ENCODE data around the gene NMU. TPM values are rescaled to one million over a fixed set of nuclear protein-coding genes. Genes with fewer than 3 reads are reported as not detected.

NMU gene
- total and polyA plus RNA-seq, 2 experiments from 2014 or later = not detected

DNA sequence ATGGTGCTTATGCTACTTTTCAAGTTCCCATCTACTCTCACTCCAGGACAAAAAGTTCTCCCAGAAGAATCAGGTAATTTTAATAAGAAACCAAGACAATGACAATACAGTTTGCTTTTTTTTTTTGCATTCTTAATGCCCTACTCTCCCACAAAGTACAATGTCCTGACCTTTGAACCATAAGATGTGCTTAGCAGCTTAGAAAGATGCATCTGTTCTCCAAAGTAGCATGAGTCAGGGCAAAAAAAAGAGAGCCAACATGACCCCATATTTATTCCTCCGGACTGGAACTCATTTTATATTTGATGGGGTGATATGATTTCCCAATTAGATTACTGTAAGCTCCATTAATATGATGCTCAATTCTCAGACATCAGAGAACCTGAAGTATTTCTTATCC is 27.5 kb downstream of the NMU start:
- in situ Hi-C loops (cut with MboI) = no loop called here

DNA sequence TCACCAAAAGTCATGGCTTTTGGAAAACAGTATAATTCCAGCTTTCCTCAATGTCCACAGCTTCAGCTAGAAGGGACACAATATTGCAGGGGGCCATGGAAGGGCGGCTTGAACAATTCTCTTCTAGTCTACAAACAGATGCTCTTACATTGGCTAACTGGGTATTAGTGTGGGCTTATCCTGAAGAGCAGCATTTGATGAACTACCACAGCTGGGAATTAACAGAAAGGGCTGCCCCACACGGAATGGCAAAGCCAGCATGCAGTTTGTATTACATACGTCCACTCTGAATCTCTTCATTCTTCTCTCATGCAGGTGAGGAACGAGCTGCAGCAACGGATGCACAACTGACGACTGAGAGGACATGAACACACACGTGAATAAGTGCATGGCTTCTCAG is 31.1 kb downstream of the NMU start:
- peaks cover 11% of the 10 kb centered on the region for H3F3A ChIP-seq (ENCODE audit: insufficient read depth)
- no peak overlapping the region for H2AFZ ChIP-seq
- H3K4me2 ChIP-seq (ENCODE audit: unreplicated experiment) = no peak overlapping the region
- no peak overlapping the region for H3K4me3 ChIP-seq
- DNase-seq = no peak
- H3K36me3 ChIP-seq (ENCODE audit: low read depth) = no peaks in the 10 kb centered on the region
- H3K9me2 ChIP-seq (ENCODE audit: insufficient read depth) = no peaks in the 10 kb centered on the region
- in situ Hi-C loops (cut with MboI) = no loop called here
- WGBS, 2 experiments (ENCODE audit: low coverage in 1 of 2, low lambda C conversion rate in 2 of 2, missing lambda C conversion rate in 2 of 2) = 60 to 67% methylated on average over 7 of the region's 7 CpGs
- no peaks in the 10 kb centered on the region for H4K20me1 ChIP-seq (ENCODE audit: insufficient read depth)
- no peaks in the 10 kb centered on the region for H3K79me2 ChIP-seq (ENCODE audit: insufficient read depth)
- peaks cover 10% of the 10 kb centered on the region for H3K4me1 ChIP-seq (ENCODE audit: insufficient read depth)
- TF ChIP-seq EZH2 (IDR thresholded peaks at IDR 0.05; ENCODE audit: insufficient read depth, poor library complexity, severe bottlenecking) (no peak), EZH2phosphoT487 (IDR thresholded peaks at IDR 0.05; ENCODE audit: insufficient read depth, low read depth) (no peak)
- H3K9ac ChIP-seq = no peak overlapping the region
- no peaks in the 10 kb centered on the region for H3K9me3 ChIP-seq (ENCODE audit: low read depth)
- no peak overlapping the region for H3K27ac ChIP-seq
- H3K27me3 ChIP-seq (replicated peaks; ENCODE audit: insufficient read depth) = peaks cover 5% of the 10 kb centered on the region

More for the DNA sequence above, 27.5 kb downstream of the NMU start:
- Histone ChIP-seq H4K20me1 (ENCODE audit: insufficient read depth) (no peaks in the 10 kb centered on the region), H3K79me2 (ENCODE audit: insufficient read depth) (no peaks in the 10 kb centered on the region), H3K9ac (no peak overlapping the region), H3K27ac (no peak overlapping the region), H3F3A (ENCODE audit: insufficient read depth) (peaks cover 11% of the 10 kb centered on the region), H3K9me2 (ENCODE audit: insufficient read depth) (no peaks in the 10 kb centered on the region), H3K27me3 (replicated peaks; ENCODE audit: insufficient read depth) (no peaks in the 10 kb centered on the region), H2AFZ (no peak overlapping the region), H3K4me2 (ENCODE audit: unreplicated experiment) (no peak overlapping the region), H3K4me1 (ENCODE audit: insufficient read depth) (peaks cover 10% of the 10 kb centered on the region), H3K4me3 (no peak overlapping the region), H3K36me3 (ENCODE audit: low read depth) (no peaks in the 10 kb centered on the region), H3K9me3 (ENCODE audit: low read depth) (no peaks in the 10 kb centered on the region)
- 64 to 72% methylated on average over 1 of the region's 1 CpG for WGBS, 2 experiments (ENCODE audit: low coverage in 1 of 2, low lambda C conversion rate in 2 of 2, missing lambda C conversion rate in 2 of 2)
- TF ChIP-seq EZH2 (IDR thresholded peaks at IDR 0.05; ENCODE audit: insufficient read depth, poor library complexity, severe bottlenecking) = no peak
- TF ChIP-seq EZH2phosphoT487 (IDR thresholded peaks at IDR 0.05; ENCODE audit: insufficient read depth, low read depth) = no peak
- DNase-seq = no peak

DNA sequence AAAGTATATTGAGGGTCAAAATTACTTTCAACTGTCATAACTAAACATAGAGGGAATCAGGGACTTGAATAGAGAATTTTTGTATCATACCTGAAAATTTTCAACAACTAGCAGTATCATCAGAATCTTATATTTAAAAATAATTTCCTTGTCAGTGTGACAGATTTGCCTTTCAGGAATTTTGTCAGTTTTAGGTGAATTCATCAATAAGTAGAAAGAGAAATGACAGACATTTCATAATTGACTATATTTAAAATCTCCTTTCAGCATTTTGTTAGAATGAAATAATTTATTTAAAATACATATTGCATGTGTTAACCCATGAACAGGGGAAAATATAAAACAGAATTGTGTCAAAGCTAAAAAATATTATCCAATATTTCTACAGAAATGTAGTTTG is 35.5 kb downstream of the NMU start:
- in situ Hi-C loops (cut with MboI) = no loop called here
- Histone ChIP-seq H4K20me1 (ENCODE audit: insufficient read depth) (no peaks in the 10 kb centered on the region), H2AFZ (no peak overlapping the region), H3F3A (ENCODE audit: insufficient read depth) (no peaks in the 10 kb centered on the region), H3K79me2 (ENCODE audit: insufficient read depth) (no peaks in the 10 kb centered on the region), H3K27me3 (replicated peaks; ENCODE audit: insufficient read depth) (peaks cover 11% of the 10 kb centered on the region), H3K4me1 (ENCODE audit: insufficient read depth) (no peaks in the 10 kb centered on the region), H3K9me3 (ENCODE audit: low read depth) (no peaks in the 10 kb centered on the region), H3K27ac (no peak overlapping the region), H3K36me3 (ENCODE audit: low read depth) (no peaks in the 10 kb centered on the region), H3K9ac (no peak overlapping the region), H3K4me2 (ENCODE audit: unreplicated experiment) (no peak overlapping the region), H3K4me3 (no peak overlapping the region), H3K9me2 (ENCODE audit: insufficient read depth) (no peaks in the 10 kb centered on the region)
- TF ChIP-seq EZH2 (IDR thresholded peaks at IDR 0.05; ENCODE audit: insufficient read depth, poor library complexity, severe bottlenecking) (no peak), EZH2phosphoT487 (IDR thresholded peaks at IDR 0.05; ENCODE audit: insufficient read depth, low read depth) (no peak)
- no peak for DNase-seq

DNA sequence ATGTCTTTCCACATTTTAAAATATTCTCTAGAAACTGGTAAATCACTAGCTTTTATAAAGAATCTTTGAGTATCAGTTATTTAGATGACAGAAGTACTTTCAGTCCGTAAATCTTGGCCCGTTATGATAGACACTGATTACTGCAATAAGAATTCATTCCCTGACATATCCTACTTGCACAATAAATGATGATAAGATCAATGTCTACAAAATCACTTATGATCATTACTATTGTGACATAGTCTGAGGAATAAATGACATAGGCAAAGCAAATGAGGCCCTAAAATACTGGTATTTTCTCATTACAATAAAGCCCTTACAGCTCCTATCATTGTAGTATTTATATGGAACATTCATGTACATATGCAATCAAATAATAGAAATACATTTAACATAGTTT is 37.5 kb downstream of the NMU start:
- Histone ChIP-seq H3K4me1 (ENCODE audit: insufficient read depth) (no peaks in the 10 kb centered on the region), H3K4me2 (ENCODE audit: unreplicated experiment) (no peak overlapping the region), H3K27ac (no peak overlapping the region), H3K9me2 (ENCODE audit: insufficient read depth) (no peaks in the 10 kb centered on the region), H3K4me3 (no peak overlapping the region), H3K9me3 (ENCODE audit: low read depth) (no peaks in the 10 kb centered on the region), H3K36me3 (ENCODE audit: low read depth) (no peaks in the 10 kb centered on the region), H3F3A (ENCODE audit: insufficient read depth) (no peaks in the 10 kb centered on the region), H2AFZ (no peak overlapping the region), H3K9ac (no peak overlapping the region), H3K27me3 (replicated peaks; ENCODE audit: insufficient read depth) (peaks cover 14% of the 10 kb centered on the region), H4K20me1 (ENCODE audit: insufficient read depth) (no peaks in the 10 kb centered on the region), H3K79me2 (ENCODE audit: insufficient read depth) (no peaks in the 10 kb centered on the region)
- DNase-seq = no peak
- TF ChIP-seq EZH2 (IDR thresholded peaks at IDR 0.05; ENCODE audit: insufficient read depth, poor library complexity, severe bottlenecking) (no peak), EZH2phosphoT487 (IDR thresholded peaks at IDR 0.05; ENCODE audit: insufficient read depth, low read depth) (no peak)
- in situ Hi-C loops (cut with MboI) = no loop called here
- WGBS, 2 experiments (ENCODE audit: low coverage in 1 of 2, low lambda C conversion rate in 2 of 2, missing lambda C conversion rate in 2 of 2) = 63 to 67% methylated on average over 2 of the region's 2 CpGs

DNA sequence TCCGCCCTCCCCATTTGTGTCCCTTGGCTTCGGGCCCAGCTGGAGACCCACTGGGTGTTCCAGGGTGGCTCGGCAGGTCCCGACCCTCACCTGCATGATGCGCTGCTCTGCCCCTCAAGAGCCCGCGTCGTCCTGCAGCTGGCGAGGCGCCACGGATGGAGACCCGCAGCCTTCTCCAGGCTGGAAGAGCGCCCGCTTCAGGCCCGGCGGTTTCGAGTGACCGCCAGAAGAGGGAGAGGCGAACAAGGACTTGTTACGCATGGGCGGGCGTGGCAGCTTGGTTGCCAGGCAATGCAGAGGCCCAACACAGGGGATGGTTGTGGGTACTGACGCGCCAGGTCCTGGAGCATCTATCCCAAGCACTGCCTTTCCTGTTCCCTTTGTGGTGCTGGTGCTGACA is 44.1 kb downstream of the NMU start, which contains the start of gene PDCL2:
PDCL2 (minus strand) TSS at position 232 of the 400 bp plus-strand sequence; CDS start at position 96, 136 bp downstream.
- Histone ChIP-seq H3K4me3 (no peak within 1 kb of the TSS), H3K27me3 (replicated peaks; ENCODE audit: insufficient read depth) (peaks cover 4% of the 10 kb centered on the region; the same call in 1 of the 2 replicates), H3K9me2 (ENCODE audit: insufficient read depth) (no peaks in the 10 kb centered on the region), H3F3A (ENCODE audit: insufficient read depth) (no peaks in the 10 kb centered on the region), H3K4me1 (ENCODE audit: insufficient read depth) (no peaks in the 10 kb centered on the region), H3K4me2 (ENCODE audit: unreplicated experiment) (no peak within 1 kb of the TSS), H3K36me3 (ENCODE audit: low read depth) (no peaks in the 10 kb centered on the region), H3K27ac (no peak within 1 kb of the TSS), H3K9ac (no peak within 1 kb of the TSS), H4K20me1 (ENCODE audit: insufficient read depth) (no peaks in the 10 kb centered on the region), H3K9me3 (ENCODE audit: low read depth) (no peaks in the 10 kb centered on the region), H2AFZ (no peak within 1 kb of the TSS), H3K79me2 (ENCODE audit: insufficient read depth) (no peaks in the 10 kb centered on the region)
- no peak for TF ChIP-seq EZH2phosphoT487 (IDR thresholded peaks at IDR 0.05; ENCODE audit: insufficient read depth, low read depth)
- no peak for TF ChIP-seq EZH2 (IDR thresholded peaks at IDR 0.05; ENCODE audit: insufficient read depth, poor library complexity, severe bottlenecking)
- WGBS, 2 experiments (ENCODE audit: low coverage in 1 of 2, low lambda C conversion rate in 2 of 2, missing lambda C conversion rate in 2 of 2) = 69 to 70% methylated on average over 24 of the region's 24 CpGs
- DNase-seq = no peak
- in situ Hi-C loops (cut with MboI) = no loop called here
